Measurements from ENCODE around the gene CCDC149.

The CCDC149 gene

GRCh38 chr4:24845902-24846301, 66.9 kb downstream of the CCDC149 start:
- H3K4me1 ChIP-seq (ENCODE audit: control insufficient read depth, insufficient read depth, low read length) = peaks cover 29% of the 10 kb centered on the region
- H3K4me3 ChIP-seq (ENCODE audit: low read length in 2 of 2) = no peak overlapping the region
- no peak overlapping the region for H3K9ac ChIP-seq (ENCODE audit: low read length in 2 of 2)
- no peaks in the 10 kb centered on the region for H3K9me3 ChIP-seq (ENCODE audit: control insufficient read depth in 2 of 2, low read length in 2 of 2)
- H3K36me3 ChIP-seq (ENCODE audit: control insufficient read depth in 2 of 2, insufficient read depth in 2 of 2, low read length in 2 of 2) = peaks cover 2 to 4% of the 10 kb centered on the region in 2 donors
- H3K27ac ChIP-seq (ENCODE audit: low read length) = no peak overlapping the region
- no peaks in the 10 kb centered on the region for H3K27me3 ChIP-seq (ENCODE audit: control insufficient read depth in 1 of 2, insufficient read depth in 2 of 2, low read length in 2 of 2)

- no peaks in the 10 kb centered on the region for H3K27me3 ChIP-seq (ENCODE audit: control insufficient read depth in 1 of 2, insufficient read depth in 2 of 2, low read length in 2 of 2)
- no peaks in the 10 kb centered on the region for H3K9me3 ChIP-seq (ENCODE audit: control insufficient read depth in 2 of 2, low read length in 2 of 2)
- H3K36me3 ChIP-seq (ENCODE audit: control insufficient read depth in 2 of 2, insufficient read depth in 2 of 2, low read length in 2 of 2) = peaks cover 4% of the 10 kb centered on the region in 2 donors
- peaks cover 26% of the 10 kb centered on the region for H3K4me1 ChIP-seq (ENCODE audit: control insufficient read depth, insufficient read depth, low read length)
- H3K9ac ChIP-seq (ENCODE audit: low read length in 2 of 2) = no peak overlapping the region
- H3K4me3 ChIP-seq (ENCODE audit: low read length in 2 of 2) = no peak overlapping the region
- H3K27ac ChIP-seq (ENCODE audit: low read length) = no peak overlapping the region
These were observed 67.7 kb downstream of the CCDC149 start for GRCh38 chr4:24845132-24845531.

- H3K27ac ChIP-seq (ENCODE audit: low read length) = no peak overlapping the region
- H3K4me3 ChIP-seq (ENCODE audit: low read length in 2 of 2) = no peak overlapping the region
- peaks cover 19% of the 10 kb centered on the region for H3K4me1 ChIP-seq (ENCODE audit: control insufficient read depth, insufficient read depth, low read length)
- H3K27me3 ChIP-seq (ENCODE audit: control insufficient read depth in 1 of 2, insufficient read depth in 2 of 2, low read length in 2 of 2) = no peaks in the 10 kb centered on the region
- no peak overlapping the region for H3K9ac ChIP-seq (ENCODE audit: low read length in 2 of 2)
- H3K36me3 ChIP-seq (ENCODE audit: control insufficient read depth in 2 of 2, insufficient read depth in 2 of 2, low read length in 2 of 2) = peaks cover 4% of the 10 kb centered on the region in 2 donors
- no peaks in the 10 kb centered on the region for H3K9me3 ChIP-seq (ENCODE audit: control insufficient read depth in 2 of 2, low read length in 2 of 2)
These were observed 69.7 kb downstream of the CCDC149 start for GRCh38 chr4:24843096-24843495.

GRCh38 chr4:24842356-24842755, 70.5 kb downstream of the CCDC149 start:
- no peak overlapping the region for H3K27ac ChIP-seq (ENCODE audit: low read length)
- H3K36me3 ChIP-seq (ENCODE audit: control insufficient read depth in 2 of 2, insufficient read depth in 2 of 2, low read length in 2 of 2) = peaks cover 4 to 8% of the 10 kb centered on the region in 2 donors
- no peak overlapping the region for H3K4me3 ChIP-seq (ENCODE audit: low read length in 2 of 2)
- H3K4me1 ChIP-seq (ENCODE audit: control insufficient read depth, insufficient read depth, low read length) = peaks cover 19% of the 10 kb centered on the region
- no peaks in the 10 kb centered on the region for H3K27me3 ChIP-seq (ENCODE audit: control insufficient read depth in 1 of 2, insufficient read depth in 2 of 2, low read length in 2 of 2)
- no peak overlapping the region for H3K9ac ChIP-seq (ENCODE audit: low read length in 2 of 2)
- H3K9me3 ChIP-seq (ENCODE audit: control insufficient read depth in 2 of 2, low read length in 2 of 2) = no peaks in the 10 kb centered on the region

- H3K4me1 ChIP-seq (ENCODE audit: control insufficient read depth, insufficient read depth, low read length) = peaks cover 19% of the 10 kb centered on the region
- H3K36me3 ChIP-seq (ENCODE audit: control insufficient read depth in 2 of 2, insufficient read depth in 2 of 2, low read length in 2 of 2) = peaks cover 6 to 13% of the 10 kb centered on the region in 2 donors
- peak overlapping the region in 1 of 2 donors; percentile 4 for H3K4me3 ChIP-seq (ENCODE audit: low read length in 2 of 2)
- no peaks in the 10 kb centered on the region for H3K9me3 ChIP-seq (ENCODE audit: control insufficient read depth in 2 of 2, low read length in 2 of 2)
- H3K27ac ChIP-seq (ENCODE audit: low read length) = no peak overlapping the region
- H3K27me3 ChIP-seq (ENCODE audit: control insufficient read depth in 1 of 2, insufficient read depth in 2 of 2, low read length in 2 of 2) = no peaks in the 10 kb centered on the region
- H3K9ac ChIP-seq (ENCODE audit: low read length in 2 of 2) = no peak overlapping the region
These were observed 71.9 kb downstream of the CCDC149 start for GRCh38 chr4:24840826-24841543.

- Histone ChIP-seq H3K9ac (ENCODE audit: low read length in 2 of 2) (no peak overlapping the region), H3K27ac (ENCODE audit: low read length) (peak overlapping the region; percentile 24), H3K9me3 (ENCODE audit: control insufficient read depth in 2 of 2, low read length in 2 of 2) (no peaks in the 10 kb centered on the region)
These were observed 72.5 kb downstream of the CCDC149 start for GRCh38 chr4:24840362-24840761.

GRCh38 chr4:24837781-24838180, 75.1 kb downstream of the CCDC149 start:
- no peaks in the 10 kb centered on the region for H3K27me3 ChIP-seq (ENCODE audit: control insufficient read depth in 1 of 2, insufficient read depth in 2 of 2, low read length in 2 of 2)
- peaks cover 19% of the 10 kb centered on the region for H3K4me1 ChIP-seq (ENCODE audit: control insufficient read depth, insufficient read depth, low read length)
- H3K27ac ChIP-seq (ENCODE audit: low read length) = no peak overlapping the region
- H3K4me3 ChIP-seq (ENCODE audit: low read length in 2 of 2) = no peak overlapping the region
- H3K36me3 ChIP-seq (ENCODE audit: control insufficient read depth in 2 of 2, insufficient read depth in 2 of 2, low read length in 2 of 2) = peaks cover 15 to 25% of the 10 kb centered on the region in 2 donors
- H3K9ac ChIP-seq (ENCODE audit: low read length in 2 of 2) = no peak overlapping the region
- H3K9me3 ChIP-seq (ENCODE audit: control insufficient read depth in 2 of 2, low read length in 2 of 2) = no peaks in the 10 kb centered on the region

More at GRCh38 chr4:24840362-24840761, 72.5 kb downstream of the CCDC149 start:
- peaks cover 8 to 13% of the 10 kb centered on the region in 2 donors for H3K36me3 ChIP-seq (ENCODE audit: control insufficient read depth in 2 of 2, insufficient read depth in 2 of 2, low read length in 2 of 2)
- H3K4me3 ChIP-seq (ENCODE audit: low read length in 2 of 2) = peak overlapping the region in 1 of 2 donors; percentile 4
- H3K27me3 ChIP-seq (ENCODE audit: control insufficient read depth in 1 of 2, insufficient read depth in 2 of 2, low read length in 2 of 2) = no peaks in the 10 kb centered on the region
- H3K4me1 ChIP-seq (ENCODE audit: control insufficient read depth, insufficient read depth, low read length) = peaks cover 19% of the 10 kb centered on the region

- Histone ChIP-seq H3K9me3 (ENCODE audit: control insufficient read depth in 2 of 2, low read length in 2 of 2) (no peaks in the 10 kb centered on the region), H3K27me3 (ENCODE audit: control insufficient read depth in 1 of 2, insufficient read depth in 2 of 2, low read length in 2 of 2) (no peaks in the 10 kb centered on the region), H3K9ac (ENCODE audit: low read length in 2 of 2) (no peak overlapping the region), H3K27ac (ENCODE audit: low read length) (no peak overlapping the region), H3K4me3 (ENCODE audit: low read length in 2 of 2) (no peak overlapping the region), H3K36me3 (ENCODE audit: control insufficient read depth in 2 of 2, insufficient read depth in 2 of 2, low read length in 2 of 2) (peaks cover 17 to 28% of the 10 kb centered on the region in 2 donors), H3K4me1 (ENCODE audit: control insufficient read depth, insufficient read depth, low read length) (peaks cover 14% of the 10 kb centered on the region)
These were observed 75.5 kb downstream of the CCDC149 start for GRCh38 chr4:24837336-24837735.

- Histone ChIP-seq H3K4me3 (ENCODE audit: low read length in 2 of 2) (no peak overlapping the region), H3K36me3 (ENCODE audit: control insufficient read depth in 2 of 2, insufficient read depth in 2 of 2, low read length in 2 of 2) (peaks cover 18 to 28% of the 10 kb centered on the region in 2 donors), H3K9ac (ENCODE audit: low read length in 2 of 2) (no peak overlapping the region), H3K4me1 (ENCODE audit: control insufficient read depth, insufficient read depth, low read length) (peaks cover 9% of the 10 kb centered on the region), H3K27ac (ENCODE audit: low read length) (no peak overlapping the region), H3K27me3 (ENCODE audit: control insufficient read depth in 1 of 2, insufficient read depth in 2 of 2, low read length in 2 of 2) (no peaks in the 10 kb centered on the region), H3K9me3 (ENCODE audit: control insufficient read depth in 2 of 2, low read length in 2 of 2) (no peaks in the 10 kb centered on the region)
These were observed 76.1 kb downstream of the CCDC149 start for GRCh38 chr4:24836661-24837242.

- peaks cover 2% of the 10 kb centered on the region for H3K4me1 ChIP-seq (ENCODE audit: control insufficient read depth, insufficient read depth, low read length)
- peaks cover 29 to 36% of the 10 kb centered on the region in 2 donors for H3K36me3 ChIP-seq (ENCODE audit: control insufficient read depth in 2 of 2, insufficient read depth in 2 of 2, low read length in 2 of 2)
- H3K27ac ChIP-seq (ENCODE audit: low read length) = no peak overlapping the region
- H3K4me3 ChIP-seq (ENCODE audit: low read length in 2 of 2) = no peak overlapping the region
- H3K27me3 ChIP-seq (ENCODE audit: control insufficient read depth in 1 of 2, insufficient read depth in 2 of 2, low read length in 2 of 2) = no peaks in the 10 kb centered on the region
- H3K9me3 ChIP-seq (ENCODE audit: control insufficient read depth in 2 of 2, low read length in 2 of 2) = no peaks in the 10 kb centered on the region
- H3K9ac ChIP-seq (ENCODE audit: low read length in 2 of 2) = no peak overlapping the region
These were observed 77.1 kb downstream of the CCDC149 start for GRCh38 chr4:24835696-24836095.

GRCh38 chr4:24831637-24832036, 81.2 kb downstream of the CCDC149 start:
- no peaks in the 10 kb centered on the region for H3K9me3 ChIP-seq (ENCODE audit: control insufficient read depth in 2 of 2, low read length in 2 of 2)
- no peak overlapping the region for H3K9ac ChIP-seq (ENCODE audit: low read length in 2 of 2)
- H3K4me1 ChIP-seq (ENCODE audit: control insufficient read depth, insufficient read depth, low read length) = no peaks in the 10 kb centered on the region
- H3K27me3 ChIP-seq (ENCODE audit: control insufficient read depth in 1 of 2, insufficient read depth in 2 of 2, low read length in 2 of 2) = no peaks in the 10 kb centered on the region
- H3K36me3 ChIP-seq (ENCODE audit: control insufficient read depth in 2 of 2, insufficient read depth in 2 of 2, low read length in 2 of 2) = peaks cover 41 to 48% of the 10 kb centered on the region in 2 donors
- H3K4me3 ChIP-seq (ENCODE audit: low read length in 2 of 2) = no peak overlapping the region
- H3K27ac ChIP-seq (ENCODE audit: low read length) = no peak overlapping the region
